Smooth muscle cell (in vitro differentiated cells): ENCODE results near the gene PPOX. TPM values are rescaled to one million over a fixed set of nuclear protein-coding genes. Genes with fewer than 3 reads are reported as not detected.

Experiments
- DNase-seq: peaks from one replicate; lab custom pipeline; 2025; ENCODE audit not compliant: unreplicated experiment; lab: John Stamatoyannopoulos, UW
- H2AFZ ChIP-seq: fragments of 200-600 bp; sonication (generic); 2 replicates; pipeline ENCODE4 v1.6.0; 2016; ENCODE audit warnings: antibody characterized with exemption, low read depth, mild to moderate bottlenecking
- H3F3A ChIP-seq: fragments of 200-600 bp; sonication (generic); 2 replicates; pipeline ENCODE4 v1.6.0; 2017; ENCODE audit warnings: antibody characterized with exemption, low read depth
- H3K27ac ChIP-seq: fragments of 200-600 bp; sonication (generic); 2 replicates; pipeline ENCODE4 v1.5.1; 2016; ENCODE audit warnings: low read depth, mild to moderate bottlenecking
- H3K27me3 ChIP-seq: fragments of 200-600 bp; sonication (generic); 2 replicates; pipeline ENCODE4 v1.6.1; 2016; ENCODE audit warnings: low read depth, mild to moderate bottlenecking
- H3K36me3 ChIP-seq: fragments of 200-600 bp; sonication (generic); 2 replicates; pipeline ENCODE4 v1.5.1; 2016; ENCODE audit warnings: low read depth
- H3K4me1 ChIP-seq: fragments of 200-600 bp; sonication (generic); 2 replicates; pipeline ENCODE4 v1.5.1; 2016; ENCODE audit warnings: low read depth
- H3K4me2 ChIP-seq: fragments of 200-600 bp; sonication (generic); 2 replicates; pipeline ENCODE4 v1.6.0; 2016; ENCODE audit warnings: mild to moderate bottlenecking
- H3K4me3 ChIP-seq: fragments of 200-600 bp; sonication (generic); 2 replicates; pipeline ENCODE4 v1.5.1; 2016; ENCODE audit warnings: mild to moderate bottlenecking
- H3K79me2 ChIP-seq: fragments of 200-600 bp; sonication (generic); 2 replicates; pipeline ENCODE4 v1.6.0; 2016; ENCODE audit warnings: low read depth, mild to moderate bottlenecking
- H3K9ac ChIP-seq: fragments of 200-600 bp; sonication (generic); 2 replicates; pipeline ENCODE4 v1.6.0; 2016; ENCODE audit warnings: low read depth
- H3K9me3 ChIP-seq: fragments of 200-600 bp; sonication (generic); replicated peaks from 2 replicates; pipeline ENCODE4 v1.5.1; 2016; ENCODE audit warnings: low read depth
- H4K20me1 ChIP-seq: fragments of 200-600 bp; sonication (generic); 2 replicates; pipeline ENCODE4 v1.6.0; 2016; ENCODE audit warnings: low read depth
- WGBS: methylation state at CpG from one replicate; pipeline ENCODE4 v1.1.7; 2016; ENCODE audit warnings: low lambda C conversion rate; 5-methylcytosine and 5-hydroxymethylcytosine counted together
- polyA plus RNA-seq: library from polyadenylated mRNA; unstranded; fragments of >200 nt; fragmentation: Nextera tagmentation; extraction: Ambion mirVana; gene quantifications from 2 replicates; pipeline ENCODE4 v1.2.1, GENCODE V29; 2016
- total RNA-seq: library from RNA; depleted of rRNA; stranded (reverse); fragments of >200 nt; gene quantifications from 2 replicates; pipeline ENCODE4 v1.2.3, GENCODE V29; 2014
- TF ChIP-seq, protein P1 (sequence below): fragments of 200-600 bp; sonication (generic); IDR thresholded peaks from 2 replicates; pipeline ENCODE4 v1.5.1; 2017; ENCODE audit warnings: borderline replicate concordance, mild to moderate bottlenecking, antibody characterized with exemption; ENCODE audit not compliant: insufficient read depth, poor library complexity, severe bottlenecking

The PPOX gene
- total and polyA plus RNA-seq, 2 experiments from 2014 or later: 16.5 to 23.8 TPM

DNA sequence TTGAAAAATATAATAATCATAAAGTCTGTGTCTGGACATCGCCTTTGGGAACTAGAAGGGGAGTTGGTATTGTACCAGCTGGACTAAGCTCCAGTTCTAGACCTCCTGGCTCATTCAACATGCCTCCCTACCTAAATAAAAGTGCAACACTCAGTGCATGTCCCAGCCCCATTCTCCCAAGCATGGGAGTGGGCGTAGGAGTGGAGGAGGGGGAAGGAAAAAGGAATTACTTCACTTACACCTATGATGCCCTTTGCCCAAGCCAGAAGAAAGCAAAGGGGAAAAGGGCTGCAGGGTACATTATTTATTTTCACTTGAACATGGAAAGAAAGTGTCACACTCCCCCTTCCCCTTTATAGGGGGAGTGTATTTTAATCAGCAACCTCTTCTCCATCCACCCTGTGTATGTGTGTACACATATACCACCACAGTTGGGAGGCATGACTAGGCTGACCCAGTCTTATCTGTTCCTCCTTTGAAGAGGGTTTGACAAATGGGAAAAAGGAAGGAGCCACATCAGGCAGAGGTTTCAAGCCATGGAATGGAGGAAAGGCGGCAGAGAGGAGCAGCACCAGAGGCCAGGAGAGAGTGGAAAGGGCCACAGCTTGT lies 45.1 kb upstream of the PPOX start:
- WGBS: 96% methylated on average over 3 of the region's 3 CpGs
- H4K20me1 ChIP-seq: peaks cover 19% of the 10 kb centered on the region
- DNase-seq: no peak
- H2AFZ ChIP-seq: no peak overlapping the region
- TF ChIP-seq, protein P1, sequence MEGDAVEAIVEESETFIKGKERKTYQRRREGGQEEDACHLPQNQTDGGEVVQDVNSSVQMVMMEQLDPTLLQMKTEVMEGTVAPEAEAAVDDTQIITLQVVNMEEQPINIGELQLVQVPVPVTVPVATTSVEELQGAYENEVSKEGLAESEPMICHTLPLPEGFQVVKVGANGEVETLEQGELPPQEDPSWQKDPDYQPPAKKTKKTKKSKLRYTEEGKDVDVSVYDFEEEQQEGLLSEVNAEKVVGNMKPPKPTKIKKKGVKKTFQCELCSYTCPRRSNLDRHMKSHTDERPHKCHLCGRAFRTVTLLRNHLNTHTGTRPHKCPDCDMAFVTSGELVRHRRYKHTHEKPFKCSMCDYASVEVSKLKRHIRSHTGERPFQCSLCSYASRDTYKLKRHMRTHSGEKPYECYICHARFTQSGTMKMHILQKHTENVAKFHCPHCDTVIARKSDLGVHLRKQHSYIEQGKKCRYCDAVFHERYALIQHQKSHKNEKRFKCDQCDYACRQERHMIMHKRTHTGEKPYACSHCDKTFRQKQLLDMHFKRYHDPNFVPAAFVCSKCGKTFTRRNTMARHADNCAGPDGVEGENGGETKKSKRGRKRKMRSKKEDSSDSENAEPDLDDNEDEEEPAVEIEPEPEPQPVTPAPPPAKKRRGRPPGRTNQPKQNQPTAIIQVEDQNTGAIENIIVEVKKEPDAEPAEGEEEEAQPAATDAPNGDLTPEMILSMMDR: no peak
- H3K4me2 ChIP-seq: no peak overlapping the region
- H3K4me1 ChIP-seq: peaks cover 11% of the 10 kb centered on the region
- H3K27me3 ChIP-seq: no peaks in the 10 kb centered on the region
- no peaks in the 10 kb centered on the region for H3K36me3 ChIP-seq
- no peak overlapping the region for H3K4me3 ChIP-seq
- no peaks in the 10 kb centered on the region for H3K9me3 ChIP-seq
- peaks cover 25% of the 10 kb centered on the region for H3F3A ChIP-seq
- H3K79me2 ChIP-seq: peaks cover 39% of the 10 kb centered on the region
- no peak overlapping the region for H3K9ac ChIP-seq
- H3K27ac ChIP-seq: peak overlapping the region; percentile 100

DNA sequence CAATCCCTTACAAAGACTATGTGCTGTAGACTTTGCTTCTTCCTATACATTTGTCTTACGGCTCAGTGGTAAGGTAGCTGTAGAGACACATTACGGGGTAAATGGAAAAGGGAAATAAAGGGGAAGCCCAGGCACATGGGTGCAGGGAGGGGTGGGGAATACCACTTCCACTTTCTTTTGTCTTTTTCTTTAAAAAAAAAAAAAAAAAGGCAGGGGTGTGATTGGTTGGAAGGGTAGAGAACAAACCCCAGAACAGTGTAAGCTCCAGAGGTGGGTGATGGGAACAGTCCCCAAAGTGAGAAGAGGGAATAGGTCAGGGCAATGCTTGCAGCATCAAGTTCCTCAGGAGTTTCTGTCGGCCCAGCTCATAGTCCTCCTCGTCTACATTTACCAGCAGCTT lies 44.4 kb upstream of the PPOX start:
- no peaks in the 10 kb centered on the region for H3K36me3 ChIP-seq
- H3K79me2 ChIP-seq: peaks cover 38% of the 10 kb centered on the region
- H2AFZ ChIP-seq: no peak overlapping the region
- H3K4me3 ChIP-seq: no peak overlapping the region
- H3K4me2 ChIP-seq: no peak overlapping the region
- 89% methylated on average over 4 of the region's 4 CpGs for WGBS
- H3K27ac ChIP-seq: no peak overlapping the region
- peaks cover 23% of the 10 kb centered on the region for H4K20me1 ChIP-seq
- TF ChIP-seq, protein P1: no peak
- H3K9ac ChIP-seq: no peak overlapping the region
- no peaks in the 10 kb centered on the region for H3K27me3 ChIP-seq
- peaks cover 11% of the 10 kb centered on the region for H3K4me1 ChIP-seq
- no peak for DNase-seq
- H3K9me3 ChIP-seq: no peaks in the 10 kb centered on the region
- H3F3A ChIP-seq: peaks cover 25% of the 10 kb centered on the region

DNA sequence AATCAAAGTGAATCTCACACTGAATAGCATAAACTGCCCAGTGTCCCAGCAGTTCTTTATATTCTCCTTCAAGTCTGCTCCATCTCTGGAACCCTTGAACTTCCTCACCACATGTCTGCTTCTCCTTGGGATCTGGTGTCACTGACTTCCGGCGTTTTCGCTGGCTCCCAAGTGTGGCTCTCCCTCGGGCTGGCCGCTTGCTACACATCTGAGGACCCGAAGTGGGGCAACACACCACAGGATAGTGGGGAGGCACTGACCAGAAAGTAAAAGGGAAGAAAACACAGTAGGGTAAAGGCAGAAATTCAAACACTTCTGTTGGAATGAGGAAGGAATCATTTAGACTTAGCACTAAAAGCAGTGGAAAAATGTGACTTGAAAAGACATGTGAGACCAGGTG lies 43.3 kb upstream of the PPOX start:
- Histone ChIP-seq H3K27me3 (no peaks in the 10 kb centered on the region), H3K27ac (no peak overlapping the region), H2AFZ (no peak overlapping the region), H3K9me3 (no peaks in the 10 kb centered on the region), H3K79me2 (peaks cover 39% of the 10 kb centered on the region), H4K20me1 (peaks cover 34% of the 10 kb centered on the region), H3K36me3 (peaks cover 2% of the 10 kb centered on the region), H3K4me1 (peaks cover 11% of the 10 kb centered on the region), H3F3A (peaks cover 25% of the 10 kb centered on the region), H3K4me3 (no peak overlapping the region), H3K4me2 (no peak overlapping the region), H3K9ac (no peak overlapping the region)
- TF ChIP-seq, protein P1: no peak
- no peak for DNase-seq
- WGBS: 91% methylated on average over 6 of the region's 6 CpGs

DNA sequence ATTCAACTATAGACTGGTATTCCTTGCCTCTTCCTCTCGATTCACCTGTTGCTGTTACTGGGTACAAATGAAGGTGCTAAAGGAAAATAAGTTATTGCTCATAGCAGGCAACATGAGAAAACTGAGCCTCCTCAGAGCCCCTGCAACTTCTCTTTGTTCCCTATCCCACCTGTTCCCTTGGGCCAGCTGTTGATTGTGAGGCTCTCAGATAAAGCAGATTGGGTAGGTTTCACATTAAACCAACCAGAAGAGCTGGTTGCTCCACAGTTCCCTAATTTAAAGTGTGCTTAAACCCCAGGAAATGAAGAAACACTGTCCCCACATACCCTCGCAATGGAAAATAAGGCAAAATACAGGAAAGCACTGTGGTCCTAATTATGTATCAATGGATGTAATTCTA lies 38.6 kb upstream of the PPOX start:
- 100% methylated on average over 2 of the region's 2 CpGs for WGBS
- DNase-seq: no peak
- Histone ChIP-seq H3K4me3 (no peak overlapping the region), H3K9me3 (no peaks in the 10 kb centered on the region), H3K79me2 (peaks cover 70% of the 10 kb centered on the region), H3K9ac (no peak overlapping the region), H3K36me3 (peaks cover 3% of the 10 kb centered on the region), H3F3A (peaks cover 5% of the 10 kb centered on the region), H3K4me2 (no peak overlapping the region), H3K4me1 (peaks cover 19% of the 10 kb centered on the region), H3K27me3 (no peaks in the 10 kb centered on the region), H2AFZ (no peak overlapping the region), H3K27ac (no peak overlapping the region), H4K20me1 (peaks cover 49% of the 10 kb centered on the region)
- TF ChIP-seq, protein P1: no peak
